B cell (primary cell): ENCODE data around the gene BRD4.

Experiments
- EZH2 ChIP-seq: IDR thresholded peaks from 2 replicates; pipeline ENCODE4 v1.6.1; 2012; ENCODE audit warnings: borderline replicate concordance, low read depth, mild to moderate bottlenecking, moderate library complexity, low read length; ENCODE audit not compliant: insufficient read depth, poor library complexity, severe bottlenecking
- TF ChIP-seq, protein P1 (sequence below): fragments of 200-600 bp; IDR thresholded peaks from one replicate; pipeline ENCODE4 v1.8.0; 2022; ENCODE audit warnings: antibody characterized with exemption, mild to moderate bottlenecking

GRCh38 chr19:15265850-15266248 is 66.5 kb downstream of the BRD4 start:
- TF ChIP-seq, protein P1, sequence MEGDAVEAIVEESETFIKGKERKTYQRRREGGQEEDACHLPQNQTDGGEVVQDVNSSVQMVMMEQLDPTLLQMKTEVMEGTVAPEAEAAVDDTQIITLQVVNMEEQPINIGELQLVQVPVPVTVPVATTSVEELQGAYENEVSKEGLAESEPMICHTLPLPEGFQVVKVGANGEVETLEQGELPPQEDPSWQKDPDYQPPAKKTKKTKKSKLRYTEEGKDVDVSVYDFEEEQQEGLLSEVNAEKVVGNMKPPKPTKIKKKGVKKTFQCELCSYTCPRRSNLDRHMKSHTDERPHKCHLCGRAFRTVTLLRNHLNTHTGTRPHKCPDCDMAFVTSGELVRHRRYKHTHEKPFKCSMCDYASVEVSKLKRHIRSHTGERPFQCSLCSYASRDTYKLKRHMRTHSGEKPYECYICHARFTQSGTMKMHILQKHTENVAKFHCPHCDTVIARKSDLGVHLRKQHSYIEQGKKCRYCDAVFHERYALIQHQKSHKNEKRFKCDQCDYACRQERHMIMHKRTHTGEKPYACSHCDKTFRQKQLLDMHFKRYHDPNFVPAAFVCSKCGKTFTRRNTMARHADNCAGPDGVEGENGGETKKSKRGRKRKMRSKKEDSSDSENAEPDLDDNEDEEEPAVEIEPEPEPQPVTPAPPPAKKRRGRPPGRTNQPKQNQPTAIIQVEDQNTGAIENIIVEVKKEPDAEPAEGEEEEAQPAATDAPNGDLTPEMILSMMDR: no peak
- TF ChIP-seq EZH2: no peak
